HepG2 (cell line): ENCODE results near the gene BRIP1. TPM values are rescaled to one million over a fixed set of nuclear protein-coding genes. Genes with fewer than 3 reads are reported as not detected.

ENCODE experiments used
- DR1 ChIP-seq: sonication (generic); formaldehyde crosslinking; IDR thresholded peaks from 2 replicates; pipeline ENCODE4 v1.8.0; 2021; ENCODE audit warnings: mild to moderate bottlenecking, missing genetic modification reagents, inconsistent platforms
- EED ChIP-seq: sonication (generic); formaldehyde crosslinking; IDR thresholded peaks from 2 replicates; pipeline ENCODE4 v1.5.0; 2020; ENCODE audit warnings: mild to moderate bottlenecking, missing genetic modification reagents
- GPBP1L1 ChIP-seq: sonication (generic); formaldehyde crosslinking; IDR thresholded peaks from 2 replicates; pipeline ENCODE4 v1.5.0; 2020; ENCODE audit warnings: mild to moderate bottlenecking, missing genetic modification reagents
- HNF1A ChIP-seq, 2 experiments: sonication (generic) in 1 of 2; formaldehyde crosslinking in 1 of 2; IDR thresholded peaks; 2 replicates each; pipeline versions ENCODE4 v1.4.0 to v1.6.1; 2016 to 2020; ENCODE audit warnings: borderline replicate concordance in 1 of 2, low read depth in 1 of 2, mild to moderate bottlenecking in 1 of 2, missing genetic modification reagents in 1 of 2
- ISX ChIP-seq: sonication (generic); formaldehyde crosslinking; conservative IDR thresholded peaks from 2 replicates; pipeline ENCODE4 v1.5.0; 2020; ENCODE audit warnings: missing genetic modification reagents
- KLF12 ChIP-seq: sonication (generic); formaldehyde crosslinking; IDR thresholded peaks from 2 replicates; pipeline ENCODE4 v1.4.0; 2020; ENCODE audit warnings: missing genetic modification reagents, borderline replicate concordance
- NFKB2 ChIP-seq: sonication (generic); formaldehyde crosslinking; IDR thresholded peaks from 2 replicates; pipeline ENCODE4 v1.4.0; 2020; ENCODE audit warnings: missing genetic modification reagents, borderline replicate concordance
- RARA ChIP-seq: IDR thresholded peaks from 2 replicates; pipeline ENCODE4 v1.6.1; 2016; ENCODE audit warnings: missing genetic modification reagents, missing compliant biosample characterization
- RFXANK ChIP-seq: IDR thresholded peaks from 2 replicates; pipeline ENCODE4 v1.6.1; 2016
- STAT6 ChIP-seq: sonication (generic); formaldehyde crosslinking; IDR thresholded peaks from 2 replicates; pipeline ENCODE4 v1.4.0; 2020; ENCODE audit warnings: missing genetic modification reagents, mild to moderate bottlenecking, borderline replicate concordance
- ZNF335 ChIP-seq: sonication (generic); formaldehyde crosslinking; IDR thresholded peaks from 2 replicates; pipeline ENCODE4 v1.4.0; 2020; ENCODE audit warnings: missing genetic modification reagents
- ZNF503 ChIP-seq: sonication (generic); formaldehyde crosslinking; IDR thresholded peaks from 2 replicates; pipeline ENCODE4 v1.4.0; 2020; ENCODE audit warnings: missing genetic modification reagents
- ZNF580 ChIP-seq: IDR thresholded peaks from 2 replicates; pipeline ENCODE4 v1.6.1; 2016; ENCODE audit warnings: low read depth, borderline replicate concordance
- ZNF780A ChIP-seq: sonication (generic); formaldehyde crosslinking; IDR thresholded peaks from 2 replicates; pipeline ENCODE4 v1.8.0; 2022; ENCODE audit warnings: mild to moderate bottlenecking, missing genetic modification reagents, moderate library complexity
- polyA plus RNA-seq, 8 experiments: library from polyadenylated mRNA; depleted of rRNA in 3 of 8; stranded (reverse) in 7 of 8; unstranded in 1 of 8; fragments of >200 nt; fragmentation: Illumina TruSeq in 4 of 8; extraction: Trizol in 4 of 8; gene quantifications; 2 replicates each; pipeline versions ENCODE4 v1.2.1 to v1.2.3, GENCODE V29; 2011 to 2016; ENCODE audit warnings: low read depth in 4 of 8, missing spikeins in 1 of 8, mixed read lengths in 1 of 8; ENCODE audit not compliant: insufficient read depth in 1 of 8
- total RNA-seq, 5 experiments: library from RNA; depleted of rRNA; stranded (reverse); fragments of >200 nt; fragmentation: Illumina TruSeq; extraction: Trizol; gene quantifications; 2 replicates each; pipeline ENCODE4 v1.2.3, GENCODE V29; 2016; ENCODE audit warnings: low read depth in 1 of 5

The BRIP1 gene
- total and polyA plus RNA-seq, 2 of the 13 experiments (the other 11 are each of a cell fraction or from before 2014, with no cell fraction given) = 3.8 to 27.7 TPM

- TF ChIP-seq STAT6 (CRISPR knock-in tag) (no peak), HNF1A (IDR thresholded peaks at IDR 0.05; ENCODE audit: low read depth) (no peak), HNF1A (CRISPR knock-in tag; IDR thresholded peaks at IDR 0.05; ENCODE audit: borderline replicate concordance) (no peak), NFKB2 (CRISPR knock-in tag) (no peak), ISX (no peak), ZNF503 (CRISPR knock-in tag) (no peak), RFXANK (CRISPR knock-in tag) (no peak), KLF12 (no peak), ZNF335 (CRISPR knock-in tag) (no peak), DR1 (CRISPR knock-in tag) (no peak), ZNF580 (no peak), EED (CRISPR knock-in tag) (no peak), ZNF780A (CRISPR knock-in tag) (no peak), RARA (no peak), GPBP1L1 (no peak)
These were observed 45.9 kb downstream of the BRIP1 start (continued) for GRCh38 chr17:61817452-61817851.
